GM12878 (cell line): Measurements from ENCODE around the gene ICA1. TPM values are rescaled to one million over a fixed set of nuclear protein-coding genes. Genes with fewer than 3 reads are reported as not detected.
A peak's percentile ranks its signal among the peaks of the same experiment; 100 is the strongest.

ENCODE experiments used
- ATF2 ChIP-seq: IDR thresholded peaks from 2 replicates; pipeline ENCODE4 v1.6.1; 2012; ENCODE audit warnings: low read length, inconsistent platforms
- CREB1 ChIP-seq: IDR thresholded peaks from 2 replicates; pipeline ENCODE4 v1.6.1; 2012; ENCODE audit warnings: low read depth, mild to moderate bottlenecking, inconsistent platforms
- CREM ChIP-seq: IDR thresholded peaks from 2 replicates; pipeline ENCODE4 v1.6.1; 2014; ENCODE audit warnings: antibody characterized with exemption, low read depth
- CUX1 ChIP-seq: IDR thresholded peaks from 2 replicates; pipeline ENCODE4 v1.6.1; 2012; ENCODE audit warnings: improper control_type of control experiment, low read depth, low read length; ENCODE audit not compliant: insufficient replicate concordance
- EED ChIP-seq: sonication (generic); IDR thresholded peaks from 2 replicates; pipeline ENCODE4 v1.6.1; 2016; ENCODE audit warnings: antibody characterized with exemption, low read depth
- EP300 ChIP-seq, 2 experiments: fragments of 150-350 bp in 1 of 2; IDR thresholded peaks; 2 replicates each; pipeline ENCODE4 v1.6.1; 2011 to 2012; ENCODE audit warnings: low read depth in 2 of 2, low read length in 2 of 2, borderline replicate concordance in 1 of 2, improper control_type of control experiment in 1 of 2, inconsistent platforms in 1 of 2; ENCODE audit not compliant: control insufficient read depth in 1 of 2
- ETV6 ChIP-seq, 2 experiments: fragments of 450-650 bp in 1 of 2; IDR thresholded peaks in 1 of 2; conservative IDR thresholded peaks in 1 of 2; 2 replicates each; pipeline ENCODE4 v1.6.1; 2014; ENCODE audit warnings: antibody characterized with exemption in 1 of 2, borderline replicate concordance in 1 of 2, low read depth in 1 of 2, mild to moderate bottlenecking in 1 of 2, moderate library complexity in 1 of 2
- IKZF2 ChIP-seq, 2 experiments: fragments of 450-650 bp; IDR thresholded peaks; 2 replicates each; pipeline ENCODE4 v1.6.1; 2017; ENCODE audit warnings: mild to moderate bottlenecking in 2 of 2, moderate library complexity in 2 of 2
- IRF4 ChIP-seq: IDR thresholded peaks from 2 replicates; pipeline ENCODE4 v1.6.1; 2011; ENCODE audit warnings: low read depth, low read length
- MTA2 ChIP-seq: fragments of 450-650 bp; IDR thresholded peaks from 2 replicates; pipeline ENCODE4 v1.6.1; 2016; ENCODE audit warnings: low read depth, mild to moderate bottlenecking, moderate library complexity
- NR2F1 ChIP-seq: fragments of 450-650 bp; conservative IDR thresholded peaks from 2 replicates; pipeline ENCODE4 v1.6.1; 2017; ENCODE audit warnings: mild to moderate bottlenecking
- PAX5 ChIP-seq: IDR thresholded peaks from 2 replicates; pipeline ENCODE4 v1.6.1; 2011; ENCODE audit warnings: low read depth, low read length, borderline replicate concordance
- POLR2AphosphoS2 ChIP-seq: IDR thresholded peaks from 2 replicates; pipeline ENCODE4 v1.6.1; 2011; ENCODE audit warnings: low read depth, mild to moderate bottlenecking, low read length, improper control_type of control experiment, moderate library complexity
- TCF12 ChIP-seq: IDR thresholded peaks from 2 replicates; pipeline ENCODE4 v1.6.1; 2011; ENCODE audit warnings: low read depth, mild to moderate bottlenecking, low read length
- YBX1 ChIP-seq: fragments of 450-650 bp; IDR thresholded peaks from 2 replicates; pipeline ENCODE4 v1.6.1; 2016; ENCODE audit warnings: antibody characterized with exemption
- YY1 ChIP-seq: IDR thresholded peaks from 2 replicates; pipeline ENCODE4 v1.6.1; 2011; ENCODE audit warnings: low read depth, mild to moderate bottlenecking, low read length
- polyA plus RNA-seq, 11 experiments: library from polyadenylated mRNA; depleted of rRNA in 4 of 11; unstranded in 6 of 11; stranded (reverse) in 5 of 11; fragments of >200 nt; fragmentation: Nextera tagmentation in 4 of 11; fragmentation: Illumina TruSeq in 1 of 11; extraction: Ambion mirVana in 4 of 11; extraction: Trizol in 1 of 11; gene quantifications; 1 replicate in 1 of 11; 2 replicates in 10 of 11; pipeline versions ENCODE4 v1.2.1 to v1.2.3, GENCODE V29; 2011 to 2016; ENCODE audit warnings: inconsistent platforms in 2 of 11, missing spikeins in 2 of 11, low read depth in 1 of 11
- total RNA-seq, 4 experiments: library from RNA; depleted of rRNA in 3 of 4; stranded (reverse); fragments of >200 nt in 3 of 4; fragmentation: Illumina TruSeq in 1 of 4; extraction: Trizol in 1 of 4; gene quantifications; 2 replicates each; pipeline versions ENCODE4 v1.2.1 to v1.2.3, GENCODE V29; 2013 to 2021
- TF ChIP-seq, protein P1 (sequence below): fragments of 450-650 bp; IDR thresholded peaks from 2 replicates; pipeline ENCODE4 v1.6.1; 2017; ENCODE audit warnings: low read depth, mild to moderate bottlenecking, moderate library complexity
- TF ChIP-seq, protein P2 (sequence below): fragments of 450-650 bp; IDR thresholded peaks from 2 replicates; pipeline ENCODE4 v1.6.1; 2017; ENCODE audit warnings: mild to moderate bottlenecking, moderate library complexity

ICA1 gene
- total and polyA plus RNA-seq, 10 of the 15 experiments (the other 5 are each of a cell fraction or from before 2014, with no cell fraction given), result 1.3 to 35.1 (median 3.3) TPM

DNA sequence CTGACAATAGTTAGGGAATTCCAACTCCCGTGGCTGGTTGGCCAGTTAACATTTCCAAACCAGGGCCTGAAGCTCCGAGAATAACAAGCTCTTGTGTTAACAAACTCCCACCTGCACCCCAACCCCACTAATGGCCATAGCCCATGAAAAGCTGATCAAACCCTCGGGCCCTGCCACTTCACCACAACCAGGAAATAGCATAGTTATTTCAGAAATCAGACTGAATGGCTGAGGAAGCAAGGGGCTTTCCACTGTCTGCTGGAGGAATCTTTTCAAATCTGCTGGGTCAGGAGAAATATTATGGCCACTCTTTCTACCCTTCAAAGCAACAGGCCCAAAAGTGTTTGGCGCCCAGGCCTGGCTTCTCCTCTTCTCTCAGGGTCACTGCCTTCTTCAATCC, 147.8 kb downstream of the ICA1 start (continued):
- TF ChIP-seq, protein P1, sequence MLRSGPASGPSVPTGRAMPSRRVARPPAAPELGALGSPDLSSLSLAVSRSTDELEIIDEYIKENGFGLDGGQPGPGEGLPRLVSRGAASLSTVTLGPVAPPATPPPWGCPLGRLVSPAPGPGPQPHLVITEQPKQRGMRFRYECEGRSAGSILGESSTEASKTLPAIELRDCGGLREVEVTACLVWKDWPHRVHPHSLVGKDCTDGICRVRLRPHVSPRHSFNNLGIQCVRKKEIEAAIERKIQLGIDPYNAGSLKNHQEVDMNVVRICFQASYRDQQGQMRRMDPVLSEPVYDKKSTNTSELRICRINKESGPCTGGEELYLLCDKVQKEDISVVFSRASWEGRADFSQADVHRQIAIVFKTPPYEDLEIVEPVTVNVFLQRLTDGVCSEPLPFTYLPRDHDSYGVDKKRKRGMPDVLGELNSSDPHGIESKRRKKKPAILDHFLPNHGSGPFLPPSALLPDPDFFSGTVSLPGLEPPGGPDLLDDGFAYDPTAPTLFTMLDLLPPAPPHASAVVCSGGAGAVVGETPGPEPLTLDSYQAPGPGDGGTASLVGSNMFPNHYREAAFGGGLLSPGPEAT, result peak; percentile 85
- TF ChIP-seq IKZF2 (IDR thresholded peaks at IDR 0.05) (peak in 1 of 2 experiments; percentile 50; a peak in 2 of 4 replicates), CREM (peak; percentile 60; the same call in 1 of the 2 replicates), ETV6 (conservative IDR thresholded peaks at IDR 0.05 in 1 of 2, IDR thresholded peaks at IDR 0.05 in 1 of 2; ENCODE audit: borderline replicate concordance in 1 of 2, low read depth in 1 of 2) (peak in 1 of 2 experiments; percentile 89; a peak in 1 of 4 replicates), CUX1 (no peak), POLR2AphosphoS2 (no peak), NR2F1 (no peak), TCF12 (0 out of 2 replicates have a peak, but pooled peaks have one; percentile 14), EED (peak; percentile 80), YY1 (0 out of 2 replicates have a peak, but pooled peaks have one; percentile 46), YBX1 (no peak), IRF4 (peak; percentile 63), CREB1 (0 out of 2 replicates have a peak, but pooled peaks have one; percentile 36), ATF2 (peak; percentile 76; the same call in 1 of the 2 replicates), PAX5 (0 out of 2 replicates have a peak, but pooled peaks have one; percentile 9), EP300 (IDR thresholded peaks at IDR 0.05; ENCODE audit: borderline replicate concordance in 1 of 2, control insufficient read depth in 1 of 2, low read depth in 2 of 2, low read length in 2 of 2) (peak in 1 of 2 experiments; percentile 40; a peak in 1 of 4 replicates), MTA2 (peak; percentile 61)
- TF ChIP-seq, protein P2, sequence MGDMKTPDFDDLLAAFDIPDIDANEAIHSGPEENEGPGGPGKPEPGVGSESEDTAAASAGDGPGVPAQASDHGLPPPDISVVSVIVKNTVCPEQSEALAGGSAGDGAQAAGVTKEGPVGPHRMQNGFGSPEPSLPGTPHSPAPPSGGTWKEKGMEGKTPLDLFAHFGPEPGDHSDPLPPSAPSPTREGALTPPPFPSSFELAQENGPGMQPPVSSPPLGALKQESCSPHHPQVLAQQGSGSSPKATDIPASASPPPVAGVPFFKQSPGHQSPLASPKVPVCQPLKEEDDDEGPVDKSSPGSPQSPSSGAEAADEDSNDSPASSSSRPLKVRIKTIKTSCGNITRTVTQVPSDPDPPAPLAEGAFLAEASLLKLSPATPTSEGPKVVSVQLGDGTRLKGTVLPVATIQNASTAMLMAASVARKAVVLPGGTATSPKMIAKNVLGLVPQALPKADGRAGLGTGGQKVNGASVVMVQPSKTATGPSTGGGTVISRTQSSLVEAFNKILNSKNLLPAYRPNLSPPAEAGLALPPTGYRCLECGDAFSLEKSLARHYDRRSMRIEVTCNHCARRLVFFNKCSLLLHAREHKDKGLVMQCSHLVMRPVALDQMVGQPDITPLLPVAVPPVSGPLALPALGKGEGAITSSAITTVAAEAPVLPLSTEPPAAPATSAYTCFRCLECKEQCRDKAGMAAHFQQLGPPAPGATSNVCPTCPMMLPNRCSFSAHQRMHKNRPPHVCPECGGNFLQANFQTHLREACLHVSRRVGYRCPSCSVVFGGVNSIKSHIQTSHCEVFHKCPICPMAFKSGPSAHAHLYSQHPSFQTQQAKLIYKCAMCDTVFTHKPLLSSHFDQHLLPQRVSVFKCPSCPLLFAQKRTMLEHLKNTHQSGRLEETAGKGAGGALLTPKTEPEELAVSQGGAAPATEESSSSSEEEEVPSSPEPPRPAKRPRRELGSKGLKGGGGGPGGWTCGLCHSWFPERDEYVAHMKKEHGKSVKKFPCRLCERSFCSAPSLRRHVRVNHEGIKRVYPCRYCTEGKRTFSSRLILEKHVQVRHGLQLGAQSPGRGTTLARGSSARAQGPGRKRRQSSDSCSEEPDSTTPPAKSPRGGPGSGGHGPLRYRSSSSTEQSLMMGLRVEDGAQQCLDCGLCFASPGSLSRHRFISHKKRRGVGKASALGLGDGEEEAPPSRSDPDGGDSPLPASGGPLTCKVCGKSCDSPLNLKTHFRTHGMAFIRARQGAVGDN, result peak; percentile 70; the same call in 1 of the 2 replicates
